Trophoblast cell (in vitro differentiated cells and primary cell): ENCODE data around the gene KCNJ1.

Source experiments
- DNase-seq, 2 donors: peaks; one replicate each; pipeline ENCODE4 v3.0.0-alpha.2; 2016
- H2AFZ ChIP-seq: 2 replicates; pipeline ENCODE4 v1.6.1; 2013; ENCODE audit warnings: low read length, moderate library complexity, mild to moderate bottlenecking; ENCODE audit not compliant: insufficient read depth, poor library complexity
- H2AK5ac ChIP-seq: 2 replicates; pipeline ENCODE4 v1.6.1; 2013; ENCODE audit warnings: mild to moderate bottlenecking, low read length
- H2BK120ac ChIP-seq: 2 replicates; pipeline ENCODE4 v1.6.1; 2013; ENCODE audit warnings: low read length, mild to moderate bottlenecking, moderate library complexity; ENCODE audit not compliant: insufficient read depth, poor library complexity
- H2BK12ac ChIP-seq: 2 replicates; pipeline ENCODE4 v1.6.1; 2013; ENCODE audit warnings: mild to moderate bottlenecking, low read length, moderate library complexity
- H2BK5ac ChIP-seq: 2 replicates; pipeline ENCODE4 v1.6.1; 2013; ENCODE audit warnings: low read length, low read depth, moderate library complexity, mild to moderate bottlenecking; ENCODE audit not compliant: poor library complexity
- H3K14ac ChIP-seq: 2 replicates; pipeline ENCODE4 v1.6.1; 2013; ENCODE audit warnings: mild to moderate bottlenecking, low read length
- H3K18ac ChIP-seq: 2 replicates; pipeline ENCODE4 v1.6.1; 2013; ENCODE audit warnings: mild to moderate bottlenecking, low read length
- H3K23ac ChIP-seq: 2 replicates; pipeline ENCODE4 v1.6.1; 2013; ENCODE audit warnings: low read length
- H3K27ac ChIP-seq: 2 replicates; pipeline ENCODE4 v1.5.1; 2013; ENCODE audit warnings: low read depth, mild to moderate bottlenecking, inconsistent platforms, low read length, moderate library complexity
- H3K27me3 ChIP-seq: 2 replicates; pipeline ENCODE4 v1.6.1; 2013; ENCODE audit warnings: inconsistent platforms, mild to moderate bottlenecking, low read length, moderate library complexity; ENCODE audit not compliant: insufficient read depth
- H3K36me3 ChIP-seq, 2 experiments: 1 replicate in 1 of 2; 2 replicates in 1 of 2; pipeline ENCODE4 v1.6.1; 2013; ENCODE audit warnings: low read length in 2 of 2, mild to moderate bottlenecking in 2 of 2, moderate library complexity in 1 of 2; ENCODE audit not compliant: insufficient read depth in 2 of 2, control insufficient read depth in 1 of 2
- H3K4ac ChIP-seq: 2 replicates; pipeline ENCODE4 v1.6.1; 2013; ENCODE audit warnings: low read depth, mild to moderate bottlenecking, low read length, moderate library complexity
- H3K4me1 ChIP-seq, 2 experiments: 1 replicate in 1 of 2; 2 replicates in 1 of 2; pipeline ENCODE4 v1.6.1; 2013; ENCODE audit warnings: low read length in 2 of 2, mild to moderate bottlenecking in 2 of 2, moderate library complexity in 1 of 2; ENCODE audit not compliant: insufficient read depth in 2 of 2, control insufficient read depth in 1 of 2
- H3K4me2 ChIP-seq: 2 replicates; pipeline ENCODE4 v1.6.1; 2013; ENCODE audit warnings: inconsistent platforms, mild to moderate bottlenecking, low read length, moderate library complexity
- H3K4me3 ChIP-seq: 2 replicates; pipeline ENCODE4 v1.5.1; 2013; ENCODE audit warnings: mild to moderate bottlenecking, low read depth, low read length, inconsistent platforms
- H3K79me1 ChIP-seq: one replicate; pipeline ENCODE4 v1.6.1; 2013; ENCODE audit warnings: low read length
- H3K79me2 ChIP-seq: 2 replicates; pipeline ENCODE4 v1.6.1; 2013; ENCODE audit warnings: low read length, mild to moderate bottlenecking; ENCODE audit not compliant: control insufficient read depth, insufficient read depth, poor library complexity
- H3K9ac ChIP-seq: 2 replicates; pipeline ENCODE4 v1.6.1; 2013; ENCODE audit warnings: mild to moderate bottlenecking, low read length
- H3K9me3 ChIP-seq: 2 replicates; pipeline ENCODE4 v1.6.1; 2013; ENCODE audit warnings: low read depth, mild to moderate bottlenecking, control low read depth, inconsistent platforms, low read length; ENCODE audit not compliant: insufficient read depth
- H4K12ac ChIP-seq: 2 replicates; pipeline ENCODE4 v1.6.1; 2013; ENCODE audit warnings: low read depth, mild to moderate bottlenecking, low read length, moderate library complexity
- H4K8ac ChIP-seq: 2 replicates; pipeline ENCODE4 v1.6.1; 2013; ENCODE audit warnings: low read depth, mild to moderate bottlenecking, low read length, moderate library complexity
- H4K91ac ChIP-seq: one replicate; pipeline ENCODE4 v1.6.1; 2013; ENCODE audit warnings: low read depth, mild to moderate bottlenecking, low read length, moderate library complexity
- WGBS: extraction: QIAGEN DNeasy Blood & Tissue Kit; methylation state at CpG from one replicate; pipeline ENCODE4 v1.1.7; 2013; ENCODE audit warnings: missing lambda C conversion rate; ENCODE audit not compliant: insufficient read length, insufficient coverage; ENCODE audit errors: extremely low coverage; 5-methylcytosine and 5-hydroxymethylcytosine counted together

The KCNJ1 gene

DNA sequence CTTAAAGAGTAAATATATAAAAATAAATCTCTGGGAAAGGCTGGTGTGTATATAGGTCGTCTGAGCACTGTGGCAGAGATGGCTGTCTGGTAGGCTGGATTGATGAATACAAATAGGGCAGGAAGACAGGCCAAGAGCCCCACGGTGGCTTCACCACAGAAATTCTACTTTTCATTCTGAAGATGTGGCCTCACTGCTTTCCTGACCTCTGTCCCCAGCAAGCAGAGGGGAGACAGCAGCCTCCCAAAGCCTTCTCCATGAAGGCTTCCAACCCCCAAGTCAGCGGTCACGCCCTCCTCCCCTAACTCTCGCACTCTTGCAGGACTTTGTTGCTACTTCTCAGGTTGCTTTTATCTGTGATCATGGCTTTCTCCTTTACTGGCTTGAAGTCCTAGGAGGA is 10.6 kb upstream of the KCNJ1 start:
- WGBS: no CpG with 5 or more reads among the region's 5 CpGs
- H2BK5ac ChIP-seq: no peak overlapping the region
- H4K91ac ChIP-seq: no peak overlapping the region
- no peak overlapping the region for H4K12ac ChIP-seq
- no peak overlapping the region for H2BK12ac ChIP-seq
- no peaks in the 10 kb centered on the region for H3K79me2 ChIP-seq
- no peak overlapping the region for H3K4ac ChIP-seq
- no peak overlapping the region for H4K8ac ChIP-seq
- H3K14ac ChIP-seq: no peak overlapping the region
- H3K18ac ChIP-seq: no peak overlapping the region
- H3K4me3 ChIP-seq: no peak overlapping the region
- no peaks in the 10 kb centered on the region for H3K36me3 ChIP-seq
- H3K4me1 ChIP-seq: no peaks in the 10 kb centered on the region
- no peak overlapping the region for H3K4me2 ChIP-seq
- H3K27me3 ChIP-seq: no peaks in the 10 kb centered on the region
- H2AFZ ChIP-seq: no peak overlapping the region
- H3K9ac ChIP-seq: no peak overlapping the region
- no peak for DNase-seq
- no peaks in the 10 kb centered on the region for H3K9me3 ChIP-seq
- no peak overlapping the region for H3K23ac ChIP-seq
- no peak overlapping the region for H3K27ac ChIP-seq
- H2AK5ac ChIP-seq: no peak overlapping the region
- H2BK120ac ChIP-seq: no peak overlapping the region
- no peaks in the 10 kb centered on the region for H3K79me1 ChIP-seq

DNA sequence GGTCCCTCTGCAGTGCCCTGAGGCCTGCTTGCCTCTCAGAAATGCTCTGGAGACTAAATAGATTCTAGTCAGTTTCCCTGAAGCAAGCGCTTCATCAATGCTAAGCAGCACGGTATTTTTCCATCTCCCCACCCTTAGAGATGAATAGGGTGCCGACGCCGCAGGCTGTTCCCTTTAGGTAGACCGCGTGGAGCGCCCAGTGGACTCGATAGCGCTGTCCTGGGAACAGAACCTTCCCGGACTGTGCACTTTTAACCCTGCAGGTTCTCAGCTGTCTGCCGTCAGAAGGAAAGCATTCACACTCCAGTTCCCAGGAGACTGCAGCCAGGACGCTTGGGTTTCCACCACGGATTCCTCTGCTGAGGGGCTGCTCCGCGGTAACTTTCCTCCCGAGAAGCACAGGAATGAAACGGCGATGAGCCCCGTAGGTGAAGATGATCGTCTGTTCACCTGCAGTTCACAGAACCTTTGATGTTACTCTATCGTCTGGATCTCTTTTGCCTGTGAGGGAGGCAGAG is 9.1 kb upstream of the KCNJ1 start:
- Histone ChIP-seq H3K79me1 (no peaks in the 10 kb centered on the region), H3K4me1 (no peaks in the 10 kb centered on the region), H2AFZ (no peak overlapping the region), H3K4me2 (no peak overlapping the region), H4K8ac (no peak overlapping the region), H2BK12ac (no peak overlapping the region), H3K4ac (no peak overlapping the region), H2BK120ac (no peak overlapping the region), H4K91ac (no peak overlapping the region), H3K9ac (no peak overlapping the region), H3K14ac (no peak overlapping the region), H3K23ac (no peak overlapping the region), H3K18ac (no peak overlapping the region), H3K27ac (no peak overlapping the region), H2BK5ac (no peak overlapping the region), H3K4me3 (no peak overlapping the region), H3K27me3 (no peaks in the 10 kb centered on the region), H4K12ac (no peak overlapping the region), H3K36me3 (no peaks in the 10 kb centered on the region), H2AK5ac (no peak overlapping the region), H3K79me2 (no peaks in the 10 kb centered on the region), H3K9me3 (no peaks in the 10 kb centered on the region)
- WGBS: no CpG with 5 or more reads among the region's 22 CpGs
- peak in 1 of 2 donors; percentile 27 for DNase-seq

GRCh38 chr11:128874427-128874826 is 7.3 kb upstream of the KCNJ1 start:
- Histone ChIP-seq H3K27me3 (no peaks in the 10 kb centered on the region), H4K12ac (no peak overlapping the region), H3K14ac (no peak overlapping the region), H3K9ac (no peak overlapping the region), H4K91ac (no peak overlapping the region), H3K23ac (no peak overlapping the region), H3K27ac (no peak overlapping the region), H3K9me3 (peaks cover 2% of the 10 kb centered on the region), H3K79me1 (no peaks in the 10 kb centered on the region), H2AK5ac (no peak overlapping the region), H3K4ac (no peak overlapping the region), H2BK5ac (no peak overlapping the region), H2BK12ac (no peak overlapping the region), H3K4me2 (no peak overlapping the region), H3K79me2 (no peaks in the 10 kb centered on the region), H4K8ac (no peak overlapping the region), H3K18ac (no peak overlapping the region), H3K4me3 (no peak overlapping the region), H3K4me1 (no peaks in the 10 kb centered on the region), H2AFZ (no peak overlapping the region), H2BK120ac (no peak overlapping the region), H3K36me3 (no peaks in the 10 kb centered on the region)
- no CpG with 5 or more reads among the region's 3 CpGs for WGBS
- DNase-seq: no peak

DNA sequence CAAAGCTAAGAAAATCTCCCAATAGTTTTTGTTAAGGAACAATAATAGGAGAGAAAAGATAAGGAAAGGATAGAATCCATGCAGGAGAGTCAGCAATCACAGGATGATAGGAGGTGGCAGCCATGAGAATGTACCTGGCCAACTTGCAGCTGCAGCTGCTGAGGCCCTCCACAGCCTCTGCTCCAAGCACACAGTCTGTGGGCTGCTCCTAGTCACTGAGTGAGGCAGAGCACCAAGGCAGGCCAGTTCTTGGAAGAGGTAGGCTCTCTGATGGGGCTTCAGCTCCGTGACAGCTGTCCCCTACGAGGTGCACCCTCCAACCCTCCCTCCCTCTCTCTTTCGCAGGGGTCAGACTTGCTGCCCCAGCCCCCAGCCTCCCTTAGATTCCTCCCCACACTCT is 5.5 kb upstream of the KCNJ1 start:
- Histone ChIP-seq H3K4ac (no peak overlapping the region), H3K23ac (no peak overlapping the region), H2AFZ (no peak overlapping the region), H4K8ac (no peak overlapping the region), H3K14ac (no peak overlapping the region), H3K27ac (no peak overlapping the region), H2AK5ac (no peak overlapping the region), H3K9me3 (peaks cover 4% of the 10 kb centered on the region), H3K9ac (peak overlapping the region; percentile 15), H3K4me1 (no peaks in the 10 kb centered on the region), H3K4me2 (no peak overlapping the region), H4K91ac (no peak overlapping the region), H3K27me3 (no peaks in the 10 kb centered on the region), H3K18ac (no peak overlapping the region), H2BK120ac (no peak overlapping the region), H2BK5ac (no peak overlapping the region), H3K79me2 (no peaks in the 10 kb centered on the region), H3K4me3 (no peak overlapping the region), H3K36me3 (no peaks in the 10 kb centered on the region), H2BK12ac (no peak overlapping the region), H3K79me1 (no peaks in the 10 kb centered on the region), H4K12ac (no peak overlapping the region)
- DNase-seq: no peak
- WGBS: no CpG with 5 or more reads among the region's 3 CpGs
